Non-pigmented ciliary epithelial cell (primary cell): ENCODE data around the gene SCN2B.
"Not testable (repeated sequence)": the region's sequence is repeated elsewhere in the genome, so short reads cannot be mapped to it uniquely, and the experiment has no call there.

Experiments used
- DNase-seq: peaks from one replicate; pipeline ENCODE4 v3.0.0-alpha.2; 2010; ENCODE audit warnings: low read depth

SCN2B gene

GRCh38 chr11:118206391-118207031, 30.1 kb upstream of the SCN2B start:
- no peak for DNase-seq

GRCh38 chr11:118205606-118206378, 29.4 kb upstream of the SCN2B start:
- DNase-seq, result no peak

- DNase-seq, result no peak
Observed at GRCh38 chr11:118202599-118203422, 26.4 kb upstream of the SCN2B start.

GRCh38 chr11:118201966-118202365, 25.5 kb upstream of the SCN2B start:
- DNase-seq, result no peak

GRCh38 chr11:118200901-118201680, 24.7 kb upstream of the SCN2B start:
- DNase-seq, result no peak

- no peak for DNase-seq
Observed at GRCh38 chr11:118200497-118200896, 24.1 kb upstream of the SCN2B start.

GRCh38 chr11:118199135-118199534, 22.7 kb upstream of the SCN2B start:
- no peak for DNase-seq

- peak; percentile 10 for DNase-seq
Observed at GRCh38 chr11:118198370-118198769, 21.9 kb upstream of the SCN2B start.

- DNase-seq, result peak; percentile 13
Observed at GRCh38 chr11:118194835-118195627, 18.6 kb upstream of the SCN2B start.

- no peak for DNase-seq
Observed at GRCh38 chr11:118193910-118194566, 17.6 kb upstream of the SCN2B start.

GRCh38 chr11:118192817-118193216, 16.4 kb upstream of the SCN2B start:
- DNase-seq, result not testable (repeated sequence)

GRCh38 chr11:118190942-118191506, 14.6 kb upstream of the SCN2B start:
- not testable (repeated sequence) for DNase-seq

- DNase-seq, result no peak
Observed at GRCh38 chr11:118186346-118187107, 10.1 kb upstream of the SCN2B start.

GRCh38 chr11:118184784-118185579, 8.5 kb upstream of the SCN2B start:
- no peak for DNase-seq

- DNase-seq, result not testable (repeated sequence)
Observed at GRCh38 chr11:118183691-118184090, 7.3 kb upstream of the SCN2B start.

- DNase-seq, result no peak
Observed at GRCh38 chr11:118180300-118180703, 3.9 kb upstream of the SCN2B start.

GRCh38 chr11:118176778-118177134, 317 bp upstream of the SCN2B start:
- no peak for DNase-seq
